HepG2 (cell line): ENCODE data around the gene TULP4.

Source experiments
- EZH2 ChIP-seq: conservative IDR thresholded peaks from 2 replicates; pipeline ENCODE4 v1.6.1; 2012; ENCODE audit warnings: mild to moderate bottlenecking, low read depth, low read length, moderate library complexity
- FOXP1 ChIP-seq, 2 experiments: fragments of 450-650 bp in 1 of 2; IDR thresholded peaks; 2 replicates each; pipeline ENCODE4 v1.6.1; 2017 to 2018; ENCODE audit warnings: antibody characterized with exemption in 1 of 2
- HOXD1 ChIP-seq: sonication (generic); formaldehyde crosslinking; IDR thresholded peaks from 2 replicates; pipeline ENCODE4 v1.5.0; 2020; ENCODE audit warnings: missing genetic modification reagents
- NBN ChIP-seq: fragments of 450-650 bp; conservative IDR thresholded peaks from 2 replicates; pipeline ENCODE4 v1.6.1; 2017
- RBM39 ChIP-seq: fragments of 200-400 bp; formaldehyde crosslinking; IDR thresholded peaks from one replicate; pipeline ENCODE4 v1.6.1; 2018; ENCODE audit warnings: antibody characterized with exemption, mild to moderate bottlenecking, low read depth, low read length; ENCODE audit not compliant: poor library complexity, severe bottlenecking
- ZBTB21 ChIP-seq: sonication (generic); formaldehyde crosslinking; IDR thresholded peaks from 2 replicates; pipeline ENCODE4 v1.4.0; 2020; ENCODE audit warnings: missing genetic modification reagents
- ZNF644 ChIP-seq: IDR thresholded peaks from 2 replicates; pipeline ENCODE4 v1.6.1; 2016; ENCODE audit warnings: low read depth
- TF ChIP-seq, protein P1 (sequence below): sonication (generic); formaldehyde crosslinking; IDR thresholded peaks from 2 replicates; pipeline ENCODE4 v1.5.0; 2020; ENCODE audit warnings: mild to moderate bottlenecking, missing genetic modification reagents, moderate library complexity
- TF ChIP-seq, protein P2 (sequence below): sonication (generic); formaldehyde crosslinking; IDR thresholded peaks from 2 replicates; pipeline ENCODE4 v1.4.0; 2020; ENCODE audit warnings: missing genetic modification reagents
- TF ChIP-seq, protein P3 (sequence below): sonication (generic); formaldehyde crosslinking; IDR thresholded peaks from 2 replicates; pipeline ENCODE4 v1.5.1; 2020; ENCODE audit warnings: mild to moderate bottlenecking, missing genetic modification reagents, borderline replicate concordance

DNA sequence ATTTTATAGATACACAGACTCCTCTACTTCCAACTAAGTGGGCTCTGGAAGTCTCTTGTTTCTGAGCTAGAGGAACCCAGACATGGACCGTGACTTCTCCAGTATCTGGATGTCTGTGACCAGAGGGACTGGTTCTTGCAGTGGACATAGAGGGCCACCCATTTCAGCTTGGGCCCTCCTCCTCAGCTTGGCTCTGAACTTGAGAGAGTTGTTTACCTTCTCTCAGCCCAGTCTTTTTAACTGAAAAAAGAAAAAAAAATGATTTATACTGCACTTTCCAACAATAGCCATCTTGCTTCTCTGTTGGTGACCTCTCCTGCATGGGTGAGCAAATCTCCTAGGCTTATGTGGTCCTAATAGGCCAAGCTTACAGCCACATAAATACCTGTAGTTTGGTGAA, 187.3 kb downstream of the TULP4 start:
- TF ChIP-seq EZH2 (no peak), ZNF644 (CRISPR knock-in tag) (no peak), NBN (no peak), ZBTB21 (no peak), HOXD1 (CRISPR knock-in tag) (no peak), RBM39 (no peak), FOXP1 (IDR thresholded peaks at IDR 0.05) (no peak), FOXP1 (CRISPR knock-in tag; IDR thresholded peaks at IDR 0.05) (no peak)
- TF ChIP-seq, protein P1, sequence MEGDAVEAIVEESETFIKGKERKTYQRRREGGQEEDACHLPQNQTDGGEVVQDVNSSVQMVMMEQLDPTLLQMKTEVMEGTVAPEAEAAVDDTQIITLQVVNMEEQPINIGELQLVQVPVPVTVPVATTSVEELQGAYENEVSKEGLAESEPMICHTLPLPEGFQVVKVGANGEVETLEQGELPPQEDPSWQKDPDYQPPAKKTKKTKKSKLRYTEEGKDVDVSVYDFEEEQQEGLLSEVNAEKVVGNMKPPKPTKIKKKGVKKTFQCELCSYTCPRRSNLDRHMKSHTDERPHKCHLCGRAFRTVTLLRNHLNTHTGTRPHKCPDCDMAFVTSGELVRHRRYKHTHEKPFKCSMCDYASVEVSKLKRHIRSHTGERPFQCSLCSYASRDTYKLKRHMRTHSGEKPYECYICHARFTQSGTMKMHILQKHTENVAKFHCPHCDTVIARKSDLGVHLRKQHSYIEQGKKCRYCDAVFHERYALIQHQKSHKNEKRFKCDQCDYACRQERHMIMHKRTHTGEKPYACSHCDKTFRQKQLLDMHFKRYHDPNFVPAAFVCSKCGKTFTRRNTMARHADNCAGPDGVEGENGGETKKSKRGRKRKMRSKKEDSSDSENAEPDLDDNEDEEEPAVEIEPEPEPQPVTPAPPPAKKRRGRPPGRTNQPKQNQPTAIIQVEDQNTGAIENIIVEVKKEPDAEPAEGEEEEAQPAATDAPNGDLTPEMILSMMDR (CRISPR knock-in tag): no peak
- TF ChIP-seq, protein P2, sequence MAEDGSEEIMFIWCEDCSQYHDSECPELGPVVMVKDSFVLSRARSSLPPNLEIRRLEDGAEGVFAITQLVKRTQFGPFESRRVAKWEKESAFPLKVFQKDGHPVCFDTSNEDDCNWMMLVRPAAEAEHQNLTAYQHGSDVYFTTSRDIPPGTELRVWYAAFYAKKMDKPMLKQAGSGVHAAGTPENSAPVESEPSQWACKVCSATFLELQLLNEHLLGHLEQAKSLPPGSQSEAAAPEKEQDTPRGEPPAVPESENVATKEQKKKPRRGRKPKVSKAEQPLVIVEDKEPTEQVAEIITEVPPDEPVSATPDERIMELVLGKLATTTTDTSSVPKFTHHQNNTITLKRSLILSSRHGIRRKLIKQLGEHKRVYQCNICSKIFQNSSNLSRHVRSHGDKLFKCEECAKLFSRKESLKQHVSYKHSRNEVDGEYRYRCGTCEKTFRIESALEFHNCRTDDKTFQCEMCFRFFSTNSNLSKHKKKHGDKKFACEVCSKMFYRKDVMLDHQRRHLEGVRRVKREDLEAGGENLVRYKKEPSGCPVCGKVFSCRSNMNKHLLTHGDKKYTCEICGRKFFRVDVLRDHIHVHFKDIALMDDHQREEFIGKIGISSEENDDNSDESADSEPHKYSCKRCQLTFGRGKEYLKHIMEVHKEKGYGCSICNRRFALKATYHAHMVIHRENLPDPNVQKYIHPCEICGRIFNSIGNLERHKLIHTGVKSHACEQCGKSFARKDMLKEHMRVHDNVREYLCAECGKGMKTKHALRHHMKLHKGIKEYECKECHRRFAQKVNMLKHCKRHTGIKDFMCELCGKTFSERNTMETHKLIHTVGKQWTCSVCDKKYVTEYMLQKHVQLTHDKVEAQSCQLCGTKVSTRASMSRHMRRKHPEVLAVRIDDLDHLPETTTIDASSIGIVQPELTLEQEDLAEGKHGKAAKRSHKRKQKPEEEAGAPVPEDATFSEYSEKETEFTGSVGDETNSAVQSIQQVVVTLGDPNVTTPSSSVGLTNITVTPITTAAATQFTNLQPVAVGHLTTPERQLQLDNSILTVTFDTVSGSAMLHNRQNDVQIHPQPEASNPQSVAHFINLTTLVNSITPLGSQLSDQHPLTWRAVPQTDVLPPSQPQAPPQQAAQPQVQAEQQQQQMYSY (CRISPR knock-in tag): no peak
- TF ChIP-seq, protein P3, sequence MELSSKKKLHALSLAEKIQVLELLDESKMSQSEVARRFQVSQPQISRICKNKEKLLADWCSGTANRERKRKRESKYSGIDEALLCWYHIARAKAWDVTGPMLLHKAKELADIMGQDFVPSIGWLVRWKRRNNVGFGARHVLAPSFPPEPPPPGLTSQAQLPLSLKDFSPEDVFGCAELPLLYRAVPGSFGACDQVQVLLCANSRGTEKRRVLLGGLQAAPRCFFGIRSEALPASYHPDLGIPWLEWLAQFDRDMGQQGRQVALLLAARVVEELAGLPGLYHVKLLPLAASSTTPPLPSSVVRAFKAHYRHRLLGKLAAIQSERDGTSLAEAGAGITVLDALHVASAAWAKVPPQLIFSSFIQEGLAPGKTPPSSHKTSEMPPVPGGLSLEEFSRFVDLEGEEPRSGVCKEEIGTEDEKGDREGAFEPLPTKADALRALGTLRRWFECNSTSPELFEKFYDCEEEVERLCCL (CRISPR knock-in tag): no peak
